HepG2 (cell line): ENCODE measurements around the gene CST4. TPM values are rescaled to one million over a fixed set of nuclear protein-coding genes. Genes with fewer than 3 reads are reported as not detected.

Experiments
- ATF1 ChIP-seq: IDR thresholded peaks from 2 replicates; pipeline ENCODE4 v1.6.1; 2016; ENCODE audit warnings: mild to moderate bottlenecking, control low read depth
- CEBPB ChIP-seq: IDR thresholded peaks from 2 replicates; pipeline ENCODE4 v1.6.1; 2011; ENCODE audit warnings: low read depth, low read length, improper control_type of control experiment, borderline replicate concordance
- ETV6 ChIP-seq: sonication (generic); formaldehyde crosslinking; conservative IDR thresholded peaks from 2 replicates; pipeline ENCODE4 v1.4.0; 2020; ENCODE audit warnings: missing genetic modification reagents
- MAFF ChIP-seq: IDR thresholded peaks from 2 replicates; pipeline ENCODE4 v1.6.1; 2011; ENCODE audit warnings: low read depth, low read length, improper control_type of control experiment
- POGZ ChIP-seq: sonication (generic); formaldehyde crosslinking; IDR thresholded peaks from 2 replicates; pipeline ENCODE4 v1.4.0; 2020; ENCODE audit warnings: mild to moderate bottlenecking, missing genetic modification reagents
- RFX3 ChIP-seq: IDR thresholded peaks from 2 replicates; pipeline ENCODE4 v1.6.1; 2016; ENCODE audit warnings: missing biosample characterization, missing genetic modification reagents
- RXRA ChIP-seq: sonication (generic); formaldehyde crosslinking; IDR thresholded peaks from 2 replicates; pipeline ENCODE4 v1.5.1; 2020; ENCODE audit warnings: missing genetic modification reagents
- SOX5 ChIP-seq: IDR thresholded peaks from 2 replicates; pipeline ENCODE4 v1.6.1; 2016; ENCODE audit warnings: borderline replicate concordance
- TBX2 ChIP-seq: sonication (generic); formaldehyde crosslinking; IDR thresholded peaks from 2 replicates; pipeline ENCODE4 v1.5.0; 2020; ENCODE audit warnings: missing genetic modification reagents, mild to moderate bottlenecking, borderline replicate concordance
- THRA ChIP-seq: sonication (generic); formaldehyde crosslinking; IDR thresholded peaks from 2 replicates; pipeline ENCODE4 v1.4.0; 2020; ENCODE audit warnings: missing genetic modification reagents, borderline replicate concordance
- ZBTB4 ChIP-seq: sonication (generic); formaldehyde crosslinking; IDR thresholded peaks from 2 replicates; pipeline ENCODE4 v1.4.0; 2020; ENCODE audit warnings: missing genetic modification reagents, mild to moderate bottlenecking, borderline replicate concordance
- ZNF180 ChIP-seq: sonication (generic); formaldehyde crosslinking; IDR thresholded peaks from 2 replicates; pipeline ENCODE4 v1.4.0; 2020; ENCODE audit warnings: low read depth, missing genetic modification reagents, borderline replicate concordance
- ZNF24 ChIP-seq: fragments of 450-650 bp; IDR thresholded peaks from 2 replicates; pipeline ENCODE4 v1.6.1; 2017; ENCODE audit warnings: antibody characterized with exemption, mild to moderate bottlenecking
- ZNF354B ChIP-seq: sonication (generic); formaldehyde crosslinking; IDR thresholded peaks from 2 replicates; pipeline ENCODE4 v1.8.0; 2022; ENCODE audit warnings: mild to moderate bottlenecking, missing genetic modification reagents
- ZNF383 ChIP-seq: sonication (generic); formaldehyde crosslinking; IDR thresholded peaks from 2 replicates; pipeline ENCODE4 v1.4.0; 2020; ENCODE audit warnings: missing genetic modification reagents, mild to moderate bottlenecking, borderline replicate concordance
- ZNF564 ChIP-seq: sonication (generic); formaldehyde crosslinking; IDR thresholded peaks from 2 replicates; pipeline ENCODE4 v1.8.1; 2023; ENCODE audit warnings: mild to moderate bottlenecking, missing genetic modification reagents
- ZNF598 ChIP-seq: sonication (generic); formaldehyde crosslinking; IDR thresholded peaks from 2 replicates; pipeline ENCODE4 v1.5.1; 2020; ENCODE audit warnings: mild to moderate bottlenecking, missing genetic modification reagents, borderline replicate concordance
- ZNF615 ChIP-seq: sonication (generic); formaldehyde crosslinking; IDR thresholded peaks from 2 replicates; pipeline ENCODE4 v1.5.0; 2020; ENCODE audit warnings: mild to moderate bottlenecking, missing genetic modification reagents, borderline replicate concordance
- ZSCAN9 ChIP-seq: IDR thresholded peaks from 2 replicates; pipeline ENCODE4 v1.6.1; 2016; ENCODE audit warnings: borderline replicate concordance
- polyA plus RNA-seq, 8 experiments: library from polyadenylated mRNA; depleted of rRNA in 3 of 8; stranded (reverse) in 7 of 8; unstranded in 1 of 8; fragments of >200 nt; fragmentation: Illumina TruSeq in 4 of 8; extraction: Trizol in 4 of 8; gene quantifications; 2 replicates each; pipeline versions ENCODE4 v1.2.1 to v1.2.3, GENCODE V29; 2011 to 2016; ENCODE audit warnings: low read depth in 4 of 8, missing spikeins in 1 of 8, mixed read lengths in 1 of 8; ENCODE audit not compliant: insufficient read depth in 1 of 8
- total RNA-seq, 5 experiments: library from RNA; depleted of rRNA; stranded (reverse); fragments of >200 nt; fragmentation: Illumina TruSeq; extraction: Trizol; gene quantifications; 2 replicates each; pipeline ENCODE4 v1.2.3, GENCODE V29; 2016; ENCODE audit warnings: low read depth in 1 of 5
- TF ChIP-seq, protein P1 (sequence below): sonication (generic); formaldehyde crosslinking; IDR thresholded peaks from 2 replicates; pipeline ENCODE4 v1.8.1; 2023; ENCODE audit warnings: missing genetic modification reagents, mild to moderate bottlenecking, borderline replicate concordance
- TF ChIP-seq, protein P2 (sequence below): sonication (generic); formaldehyde crosslinking; IDR thresholded peaks from 2 replicates; pipeline ENCODE4 v1.5.1; 2020; ENCODE audit warnings: missing genetic modification reagents, mild to moderate bottlenecking, borderline replicate concordance
- TF ChIP-seq, protein P3 (sequence below): sonication (generic); formaldehyde crosslinking; IDR thresholded peaks from 2 replicates; pipeline ENCODE4 v1.5.0; 2020; ENCODE audit warnings: missing genetic modification reagents

Gene CST4
- total and polyA plus RNA-seq, 2 of the 13 experiments (the other 11 are each of a cell fraction or from before 2014, with no cell fraction given): not detected

DNA sequence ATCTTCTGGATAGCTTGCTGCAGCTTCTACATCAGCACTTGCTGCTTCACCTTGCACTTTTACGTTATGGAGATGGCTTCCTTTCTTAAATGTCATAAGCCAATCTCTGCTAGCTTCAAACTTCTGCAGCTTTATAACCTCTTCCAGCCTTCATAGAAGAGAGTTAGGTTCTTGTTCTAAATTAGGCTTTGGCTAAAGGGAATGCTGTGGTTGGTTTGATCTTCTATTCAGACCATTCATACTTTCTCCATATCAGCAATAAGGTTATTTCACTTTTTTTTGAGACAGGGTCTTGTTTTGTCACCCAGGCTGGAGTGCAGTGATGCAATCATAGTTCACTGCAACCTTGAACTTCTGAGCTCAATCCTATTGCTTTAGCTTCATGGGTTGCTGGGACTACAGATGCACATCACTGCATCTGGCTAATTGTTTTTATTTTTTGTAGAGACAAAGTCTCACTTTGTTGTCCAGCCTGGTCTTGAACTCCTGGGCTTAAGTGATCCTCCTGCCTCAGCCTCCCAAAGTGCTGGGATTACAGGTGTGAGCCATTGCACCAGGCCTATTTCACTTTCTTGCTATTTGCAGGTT lies 38.9 kb downstream of the CST4 start (continued):
- TF ChIP-seq SOX5 (CRISPR knock-in tag): no peak; the same call in 1 of the 2 replicates
- no peak for TF ChIP-seq ZNF564 (CRISPR knock-in tag)
- no peak for TF ChIP-seq MAFF
- no peak for TF ChIP-seq ZNF615 (CRISPR knock-in tag)
- no peak; the same call in 1 of the 2 replicates for TF ChIP-seq RFX3 (CRISPR knock-in tag)
- peak; percentile 64; the same call in 1 of the 2 replicates for TF ChIP-seq THRA (CRISPR knock-in tag)
- TF ChIP-seq RXRA (CRISPR knock-in tag): peak; percentile 59; the same call in 1 of the 2 replicates
- no peak for TF ChIP-seq ZNF383 (CRISPR knock-in tag)
- TF ChIP-seq ZNF24: no peak
- peak; percentile 97 for TF ChIP-seq CEBPB
- TF ChIP-seq, protein P1, sequence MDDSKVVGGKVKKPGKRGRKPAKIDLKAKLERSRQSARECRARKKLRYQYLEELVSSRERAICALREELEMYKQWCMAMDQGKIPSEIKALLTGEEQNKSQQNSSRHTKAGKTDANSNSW (CRISPR knock-in tag): no peak
- peak; percentile 52; the same call in 1 of the 2 replicates for TF ChIP-seq TBX2 (CRISPR knock-in tag)
- no peak for TF ChIP-seq ZNF180 (CRISPR knock-in tag)
- TF ChIP-seq ATF1 (CRISPR knock-in tag): no peak
- TF ChIP-seq ZSCAN9 (CRISPR knock-in tag): no peak
- no peak for TF ChIP-seq POGZ
- TF ChIP-seq, protein P2, sequence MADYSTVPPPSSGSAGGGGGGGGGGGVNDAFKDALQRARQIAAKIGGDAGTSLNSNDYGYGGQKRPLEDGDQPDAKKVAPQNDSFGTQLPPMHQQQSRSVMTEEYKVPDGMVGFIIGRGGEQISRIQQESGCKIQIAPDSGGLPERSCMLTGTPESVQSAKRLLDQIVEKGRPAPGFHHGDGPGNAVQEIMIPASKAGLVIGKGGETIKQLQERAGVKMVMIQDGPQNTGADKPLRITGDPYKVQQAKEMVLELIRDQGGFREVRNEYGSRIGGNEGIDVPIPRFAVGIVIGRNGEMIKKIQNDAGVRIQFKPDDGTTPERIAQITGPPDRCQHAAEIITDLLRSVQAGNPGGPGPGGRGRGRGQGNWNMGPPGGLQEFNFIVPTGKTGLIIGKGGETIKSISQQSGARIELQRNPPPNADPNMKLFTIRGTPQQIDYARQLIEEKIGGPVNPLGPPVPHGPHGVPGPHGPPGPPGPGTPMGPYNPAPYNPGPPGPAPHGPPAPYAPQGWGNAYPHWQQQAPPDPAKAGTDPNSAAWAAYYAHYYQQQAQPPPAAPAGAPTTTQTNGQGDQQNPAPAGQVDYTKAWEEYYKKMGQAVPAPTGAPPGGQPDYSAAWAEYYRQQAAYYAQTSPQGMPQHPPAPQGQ (CRISPR knock-in tag): no peak
- TF ChIP-seq ZBTB4 (CRISPR knock-in tag): no peak
- no peak for TF ChIP-seq ETV6 (CRISPR knock-in tag)
- TF ChIP-seq ZNF354B (CRISPR knock-in tag): peak; percentile 76; the same call in 1 of the 2 replicates
- TF ChIP-seq, protein P3, sequence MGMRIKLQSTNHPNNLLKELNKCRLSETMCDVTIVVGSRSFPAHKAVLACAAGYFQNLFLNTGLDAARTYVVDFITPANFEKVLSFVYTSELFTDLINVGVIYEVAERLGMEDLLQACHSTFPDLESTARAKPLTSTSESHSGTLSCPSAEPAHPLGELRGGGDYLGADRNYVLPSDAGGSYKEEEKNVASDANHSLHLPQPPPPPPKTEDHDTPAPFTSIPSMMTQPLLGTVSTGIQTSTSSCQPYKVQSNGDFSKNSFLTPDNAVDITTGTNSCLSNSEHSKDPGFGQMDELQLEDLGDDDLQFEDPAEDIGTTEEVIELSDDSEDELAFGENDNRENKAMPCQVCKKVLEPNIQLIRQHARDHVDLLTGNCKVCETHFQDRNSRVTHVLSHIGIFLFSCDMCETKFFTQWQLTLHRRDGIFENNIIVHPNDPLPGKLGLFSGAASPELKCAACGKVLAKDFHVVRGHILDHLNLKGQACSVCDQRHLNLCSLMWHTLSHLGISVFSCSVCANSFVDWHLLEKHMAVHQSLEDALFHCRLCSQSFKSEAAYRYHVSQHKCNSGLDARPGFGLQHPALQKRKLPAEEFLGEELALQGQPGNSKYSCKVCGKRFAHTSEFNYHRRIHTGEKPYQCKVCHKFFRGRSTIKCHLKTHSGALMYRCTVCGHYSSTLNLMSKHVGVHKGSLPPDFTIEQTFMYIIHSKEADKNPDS (CRISPR knock-in tag): no peak
- no peak for TF ChIP-seq ZNF598 (CRISPR knock-in tag)
